Esophagus squamous epithelium (tissue), 5 donors: ENCODE measurements around the gene AOX1. TPM values are rescaled to one million over a fixed set of nuclear protein-coding genes. Genes with fewer than 3 reads are reported as not detected.

ENCODE experiments used
- DNase-seq: peaks from one replicate; lab custom pipeline; 2025; lab: John Stamatoyannopoulos, UW
- H3K27ac ChIP-seq, 4 donors: fragments of 200-600 bp; sonication (generic); one replicate each; pipeline ENCODE4 v1.5.1; 2016 to 2019; ENCODE audit warnings: mild to moderate bottlenecking in 1 of 4
- H3K27me3 ChIP-seq, 4 donors: fragments of 200-600 bp; sonication (generic); 1 replicate in 3 of 4; 2 replicates in 1 of 4; pipeline versions ENCODE4 v1.5.1 to v1.6.0; 2017 to 2021; ENCODE audit warnings: antibody characterized with exemption in 1 of 4
- H3K36me3 ChIP-seq, 3 donors: fragments of 200-600 bp; sonication (generic); one replicate each; pipeline ENCODE4 v1.5.1; 2016 to 2019
- H3K4me1 ChIP-seq, 3 donors: fragments of 200-600 bp; sonication (generic); one replicate each; pipeline ENCODE4 v1.5.1; 2017 to 2019
- H3K4me3 ChIP-seq, 4 donors: fragments of 200-600 bp; sonication (generic); 1 replicate in 3 of 4; 2 replicates in 1 of 4; pipeline ENCODE4 v1.5.1; 2016 to 2019; ENCODE audit warnings: mild to moderate bottlenecking in 2 of 4, moderate library complexity in 1 of 4
- H3K9me3 ChIP-seq, 3 donors: fragments of 200-600 bp; sonication (generic); one replicate each; pipeline ENCODE4 v1.5.1; 2016 to 2019
- CTCF ChIP-seq, 6 experiments: fragments of 450-650 bp in 4 of 6; fragments of 200-600 bp in 2 of 6; sonication (generic) in 2 of 6; IDR thresholded peaks; one replicate each; pipeline ENCODE4 v1.5.1; 2016 to 2019; ENCODE audit warnings: antibody characterized with exemption in 6 of 6, mild to moderate bottlenecking in 4 of 6, moderate library complexity in 4 of 6
- POLR2A ChIP-seq, 4 donors: fragments of 450-650 bp; IDR thresholded peaks; one replicate each; pipeline ENCODE4 v1.6.1; 2017; ENCODE audit warnings: antibody characterized with exemption in 4 of 4, mild to moderate bottlenecking in 4 of 4, moderate library complexity in 3 of 4
- WGBS, 2 donors: methylation state at CpG; one replicate each; pipeline ENCODE4 v1.1.5; 2018; 5-methylcytosine and 5-hydroxymethylcytosine counted together
- intact Hi-C: fragments of 100-400 bp; cut with DNase I; formaldehyde crosslinking; loops from one replicate; pipeline ENCODE4 v1.15.0; 2022
- total RNA-seq, 4 donors: library from RNA; depleted of rRNA; stranded (reverse); fragments of >200 nt; gene quantifications; one replicate each; pipeline ENCODE4 v1.1.0, GENCODE V29; 2016
- donor health status: DM: yes; HTN: yes; CAD: no.

Gene AOX1
- total RNA-seq, 4 donors from 2014 or later = 3.2 to 69.4 (median 14.6) TPM

- intact Hi-C loops = no loop called here
- DNase-seq = no peak
- no peak overlapping the region for H3K4me3 ChIP-seq
- no peak overlapping the region for H3K27ac ChIP-seq
- H3K27me3 ChIP-seq = no peaks in the 10 kb centered on the region
- TF ChIP-seq POLR2A (IDR thresholded peaks at IDR 0.05) (no peak), CTCF (IDR thresholded peaks at IDR 0.05) (no peak)
- 45 to 54% methylated on average over 2 of the region's 2 CpGs for WGBS, 2 donors
- no peaks in the 10 kb centered on the region for H3K9me3 ChIP-seq
- no peaks in the 10 kb centered on the region for H3K4me1 ChIP-seq
- no peaks in the 10 kb centered on the region for H3K36me3 ChIP-seq
Observed at GRCh38 chr2:200687922-200688920, 102.4 kb downstream of the AOX1 start.

- intact Hi-C loops = no loop called here
- 69% methylated on average over 3 of the region's 3 CpGs for WGBS, 2 donors
Observed at GRCh38 chr2:200689115-200689514, 103.3 kb downstream of the AOX1 start.

GRCh38 chr2:200693836-200694470 is 108.1 kb downstream of the AOX1 start:
- TF ChIP-seq POLR2A (IDR thresholded peaks at IDR 0.05) = no peak
- H3K27ac ChIP-seq = no peak overlapping the region
- H3K4me3 ChIP-seq = no peak overlapping the region
- no peaks in the 10 kb centered on the region for H3K27me3 ChIP-seq
- intact Hi-C loops = no loop called here
- WGBS, 2 donors = 85 to 90% methylated on average over 4 of the region's 4 CpGs
- no peaks in the 10 kb centered on the region for H3K4me1 ChIP-seq
- H3K36me3 ChIP-seq = no peaks in the 10 kb centered on the region
- no peak for DNase-seq
- H3K9me3 ChIP-seq = no peaks in the 10 kb centered on the region

More at GRCh38 chr2:200689115-200689514, 103.3 kb downstream of the AOX1 start:
- Histone ChIP-seq H3K27me3 (no peaks in the 10 kb centered on the region), H3K36me3 (no peaks in the 10 kb centered on the region), H3K9me3 (no peaks in the 10 kb centered on the region), H3K27ac (no peak overlapping the region), H3K4me3 (no peak overlapping the region), H3K4me1 (no peaks in the 10 kb centered on the region)
- TF ChIP-seq CTCF (IDR thresholded peaks at IDR 0.05) = no peak
- TF ChIP-seq POLR2A (IDR thresholded peaks at IDR 0.05) = no peak
- DNase-seq = no peak

- DNase-seq = no peak
- no peaks in the 10 kb centered on the region for H3K36me3 ChIP-seq
- H3K4me1 ChIP-seq = no peaks in the 10 kb centered on the region
- no peak for TF ChIP-seq POLR2A (IDR thresholded peaks at IDR 0.05)
- TF ChIP-seq CTCF (IDR thresholded peaks at IDR 0.05) = no peak
- intact Hi-C loops = no loop called here
- H3K4me3 ChIP-seq = no peak overlapping the region
- WGBS, 2 donors = 41 to 47% methylated on average over 4 of the region's 4 CpGs
- no peaks in the 10 kb centered on the region for H3K27me3 ChIP-seq
- no peak overlapping the region for H3K27ac ChIP-seq
- no peaks in the 10 kb centered on the region for H3K9me3 ChIP-seq
Observed at GRCh38 chr2:200695191-200695590, 109.4 kb downstream of the AOX1 start.

GRCh38 chr2:200695601-200696000 is 109.8 kb downstream of the AOX1 start:
- TF ChIP-seq POLR2A (IDR thresholded peaks at IDR 0.05) (no peak), CTCF (IDR thresholded peaks at IDR 0.05) (no peak)

More at GRCh38 chr2:200695601-200696000, 109.8 kb downstream of the AOX1 start:
- H3K36me3 ChIP-seq = no peaks in the 10 kb centered on the region
- 75 to 76% methylated on average over 6 of the region's 6 CpGs for WGBS, 2 donors
- no peak overlapping the region for H3K4me3 ChIP-seq
- DNase-seq = no peak
- intact Hi-C loops = no loop called here
- H3K9me3 ChIP-seq = no peaks in the 10 kb centered on the region
- no peaks in the 10 kb centered on the region for H3K4me1 ChIP-seq
- no peak overlapping the region for H3K27ac ChIP-seq
- no peaks in the 10 kb centered on the region for H3K27me3 ChIP-seq
